Osteocyte (in vitro differentiated cells): ENCODE results near the gene ALK. TPM values are rescaled to one million over a fixed set of nuclear protein-coding genes. Genes with fewer than 3 reads are reported as not detected.

Source experiments
- DNase-seq: peaks from one replicate; pipeline ENCODE4 v3.0.0; 2021; ENCODE audit warnings: mixed read lengths; ENCODE audit not compliant: unreplicated experiment; ENCODE audit errors: extremely low spot score
- H3K27ac Mint-ChIP-seq: one replicate; pipeline ENCODE4 v1.8.0; 2021; ENCODE audit warnings: mild to moderate bottlenecking, mixed read lengths; ENCODE audit not compliant: unreplicated experiment
- H3K27me3 Mint-ChIP-seq: one replicate; pipeline ENCODE4 v1.8.0; 2021; ENCODE audit warnings: mixed read lengths; ENCODE audit not compliant: unreplicated experiment
- H3K36me3 Mint-ChIP-seq: one replicate; pipeline ENCODE4 v1.8.0; 2021; ENCODE audit warnings: mixed read lengths; ENCODE audit not compliant: unreplicated experiment
- H3K4me1 Mint-ChIP-seq: one replicate; pipeline ENCODE4 v1.8.0; 2021; ENCODE audit warnings: mixed read lengths; ENCODE audit not compliant: unreplicated experiment
- H3K4me3 Mint-ChIP-seq: one replicate; pipeline ENCODE4 v1.8.0; 2021; ENCODE audit warnings: mild to moderate bottlenecking, moderate library complexity, mixed read lengths; ENCODE audit not compliant: unreplicated experiment
- H3K9me3 Mint-ChIP-seq: one replicate; pipeline ENCODE4 v1.8.0; 2021; ENCODE audit warnings: mixed read lengths; ENCODE audit not compliant: unreplicated experiment
- total RNA-seq: library from RNA; stranded (reverse); gene quantifications from 2 replicates; pipeline ENCODE4 v1.2.1, GENCODE V29; 2021
- TF ChIP-seq, protein P1 (sequence below): fragments of 200-600 bp; sonication (generic); IDR thresholded peaks from 2 replicates; pipeline ENCODE4 v1.5.0; 2021; ENCODE audit warnings: antibody characterized with exemption, mild to moderate bottlenecking, moderate library complexity

The ALK gene
- total RNA-seq, 1 donor from 2014 or later = not detected

DNA sequence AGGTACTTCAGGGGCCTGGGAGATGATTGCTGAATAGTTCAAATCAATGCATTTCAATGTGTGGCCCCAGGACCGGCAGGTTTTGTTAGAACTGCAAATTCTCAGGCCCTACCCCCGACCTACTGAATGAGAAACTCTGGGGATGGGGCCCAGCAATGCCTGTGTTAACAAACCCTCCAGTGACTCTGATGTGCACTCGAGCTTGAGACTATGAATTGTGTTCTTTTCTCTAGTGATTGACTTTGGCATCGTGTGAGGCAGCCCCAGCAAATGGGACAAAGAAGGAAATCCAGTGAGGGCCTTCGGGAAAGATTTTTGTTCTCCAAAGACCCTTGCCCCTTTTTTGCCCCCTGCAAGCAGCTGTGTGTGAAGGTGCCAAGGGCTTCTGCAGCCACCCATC lies 22.4 kb downstream of the ALK start:
- Mint-ChIP-seq H3K9me3 (no peaks in the 10 kb centered on the region), H3K27me3 (peaks cover 2% of the 10 kb centered on the region), H3K4me1 (no peaks in the 10 kb centered on the region), H3K27ac (no peak overlapping the region), H3K4me3 (no peak overlapping the region), H3K36me3 (no peaks in the 10 kb centered on the region)
- DNase-seq = no peak
- TF ChIP-seq, protein P1, sequence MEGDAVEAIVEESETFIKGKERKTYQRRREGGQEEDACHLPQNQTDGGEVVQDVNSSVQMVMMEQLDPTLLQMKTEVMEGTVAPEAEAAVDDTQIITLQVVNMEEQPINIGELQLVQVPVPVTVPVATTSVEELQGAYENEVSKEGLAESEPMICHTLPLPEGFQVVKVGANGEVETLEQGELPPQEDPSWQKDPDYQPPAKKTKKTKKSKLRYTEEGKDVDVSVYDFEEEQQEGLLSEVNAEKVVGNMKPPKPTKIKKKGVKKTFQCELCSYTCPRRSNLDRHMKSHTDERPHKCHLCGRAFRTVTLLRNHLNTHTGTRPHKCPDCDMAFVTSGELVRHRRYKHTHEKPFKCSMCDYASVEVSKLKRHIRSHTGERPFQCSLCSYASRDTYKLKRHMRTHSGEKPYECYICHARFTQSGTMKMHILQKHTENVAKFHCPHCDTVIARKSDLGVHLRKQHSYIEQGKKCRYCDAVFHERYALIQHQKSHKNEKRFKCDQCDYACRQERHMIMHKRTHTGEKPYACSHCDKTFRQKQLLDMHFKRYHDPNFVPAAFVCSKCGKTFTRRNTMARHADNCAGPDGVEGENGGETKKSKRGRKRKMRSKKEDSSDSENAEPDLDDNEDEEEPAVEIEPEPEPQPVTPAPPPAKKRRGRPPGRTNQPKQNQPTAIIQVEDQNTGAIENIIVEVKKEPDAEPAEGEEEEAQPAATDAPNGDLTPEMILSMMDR = no peak

DNA sequence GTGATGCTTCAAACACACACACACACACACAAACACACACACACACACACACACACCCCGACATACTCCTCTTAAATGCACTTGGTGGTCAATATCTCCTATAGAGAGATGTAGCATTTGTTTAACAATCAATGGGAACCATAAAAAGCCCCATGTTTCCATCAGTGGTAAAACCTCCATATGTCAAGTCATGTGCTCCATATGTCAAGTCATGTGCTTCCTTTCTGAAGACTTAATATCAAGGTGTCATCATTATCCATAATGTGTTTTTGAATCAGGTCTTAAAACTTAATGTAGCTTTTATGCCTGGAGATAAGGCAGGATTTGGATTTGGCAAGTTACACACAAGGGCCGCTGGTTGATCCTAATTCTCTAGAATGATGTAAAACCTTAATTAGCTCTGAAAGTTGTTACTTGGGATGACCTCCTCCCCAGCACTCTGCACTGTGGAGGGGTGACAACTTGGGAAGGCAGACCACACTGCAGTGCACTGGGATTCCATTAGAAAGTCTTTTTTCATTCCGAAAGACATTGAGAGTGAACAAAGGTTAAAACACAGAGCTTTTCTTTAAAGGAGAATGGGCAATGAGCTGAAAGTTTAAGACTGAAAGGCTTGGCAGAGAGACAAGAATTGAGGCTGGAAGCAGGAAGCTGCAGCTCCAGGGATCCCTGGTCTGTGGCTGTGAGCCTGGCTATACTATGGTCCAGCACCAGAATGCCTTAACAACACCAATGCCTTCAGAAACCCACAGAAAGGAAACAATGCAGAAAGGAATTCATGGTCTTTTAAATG lies 26.4 kb downstream of the ALK start:
- H3K4me3 Mint-ChIP-seq = no peak overlapping the region
- no peaks in the 10 kb centered on the region for H3K4me1 Mint-ChIP-seq
- H3K27me3 Mint-ChIP-seq = peaks cover 2% of the 10 kb centered on the region
- no peaks in the 10 kb centered on the region for H3K36me3 Mint-ChIP-seq
- no peak overlapping the region for H3K27ac Mint-ChIP-seq
- no peak for DNase-seq
- H3K9me3 Mint-ChIP-seq = no peaks in the 10 kb centered on the region
- TF ChIP-seq, protein P1 = no peak

DNA sequence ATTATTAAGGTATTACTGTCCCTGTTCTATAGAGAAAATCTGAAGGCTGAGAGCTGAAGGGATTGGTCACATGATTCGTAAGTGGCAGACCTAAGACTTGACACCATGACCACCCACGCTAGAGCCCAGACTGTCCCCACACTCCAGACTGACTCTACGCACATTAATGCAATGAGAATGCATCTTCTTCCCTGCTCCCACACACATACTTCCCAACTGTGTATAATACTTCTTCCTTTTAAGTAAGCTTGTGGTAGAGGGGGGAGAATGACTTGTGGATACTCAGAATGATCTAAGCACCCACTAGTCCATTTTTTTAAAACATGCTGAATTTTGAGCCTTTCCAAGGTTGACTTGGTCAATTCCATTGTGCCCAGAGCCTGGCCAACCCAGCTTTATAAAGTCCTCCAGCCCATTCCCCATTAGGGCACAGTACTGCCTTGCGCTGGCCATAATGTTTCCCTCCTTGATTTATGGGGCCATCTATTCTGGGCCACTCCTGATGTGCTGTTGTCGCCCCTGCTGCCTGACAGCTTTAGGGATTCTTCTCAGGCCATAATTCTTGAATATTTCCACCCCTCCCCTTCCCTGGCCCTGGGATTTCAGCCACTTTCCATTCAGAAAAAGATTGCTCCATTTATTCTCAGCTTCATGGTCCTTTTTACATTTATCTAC lies 28.7 kb downstream of the ALK start:
- H3K4me3 Mint-ChIP-seq = no peak overlapping the region
- H3K27ac Mint-ChIP-seq = no peak overlapping the region
- H3K9me3 Mint-ChIP-seq = no peaks in the 10 kb centered on the region
- H3K4me1 Mint-ChIP-seq = no peaks in the 10 kb centered on the region
- TF ChIP-seq, protein P1 = no peak
- H3K27me3 Mint-ChIP-seq = peaks cover under 1% of the 10 kb centered on the region
- DNase-seq = no peak
- H3K36me3 Mint-ChIP-seq = no peaks in the 10 kb centered on the region

DNA sequence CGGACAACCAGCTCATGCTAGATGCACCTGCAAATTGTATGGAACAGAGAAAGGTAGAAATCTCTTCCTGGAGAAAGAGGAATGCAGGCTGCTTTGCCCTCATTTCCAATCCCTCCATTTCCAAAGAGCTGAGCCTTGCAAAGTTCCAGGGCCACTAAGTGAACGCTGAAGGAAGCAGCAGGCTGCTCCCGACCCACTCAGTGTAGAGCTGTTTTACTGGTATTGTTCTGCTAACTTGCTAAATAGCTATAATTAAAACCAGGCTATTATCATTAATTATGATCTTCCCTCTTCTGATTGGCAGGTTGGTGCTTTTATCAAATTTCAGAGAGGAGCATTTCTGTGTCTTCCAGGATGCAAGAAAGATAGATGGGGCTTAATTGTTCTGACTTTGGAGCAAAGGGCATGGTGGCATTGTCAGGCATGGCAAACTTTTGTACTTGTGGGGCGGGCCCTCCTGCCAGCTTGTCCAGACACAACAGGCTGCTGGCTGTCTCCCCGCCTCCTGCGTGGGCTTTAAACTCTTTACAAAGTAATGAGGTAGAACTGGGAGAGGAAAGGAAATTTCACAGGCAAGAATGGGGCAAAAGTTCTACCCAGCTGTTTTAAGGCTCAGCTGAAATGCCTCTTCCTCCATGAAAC lies 40.2 kb downstream of the ALK start:
- H3K4me3 Mint-ChIP-seq = no peak overlapping the region
- H3K9me3 Mint-ChIP-seq = peaks cover 8% of the 10 kb centered on the region
- TF ChIP-seq, protein P1 = no peak
- no peak for DNase-seq
- no peaks in the 10 kb centered on the region for H3K27me3 Mint-ChIP-seq
- H3K4me1 Mint-ChIP-seq = no peaks in the 10 kb centered on the region
- no peaks in the 10 kb centered on the region for H3K36me3 Mint-ChIP-seq
- no peak overlapping the region for H3K27ac Mint-ChIP-seq

DNA sequence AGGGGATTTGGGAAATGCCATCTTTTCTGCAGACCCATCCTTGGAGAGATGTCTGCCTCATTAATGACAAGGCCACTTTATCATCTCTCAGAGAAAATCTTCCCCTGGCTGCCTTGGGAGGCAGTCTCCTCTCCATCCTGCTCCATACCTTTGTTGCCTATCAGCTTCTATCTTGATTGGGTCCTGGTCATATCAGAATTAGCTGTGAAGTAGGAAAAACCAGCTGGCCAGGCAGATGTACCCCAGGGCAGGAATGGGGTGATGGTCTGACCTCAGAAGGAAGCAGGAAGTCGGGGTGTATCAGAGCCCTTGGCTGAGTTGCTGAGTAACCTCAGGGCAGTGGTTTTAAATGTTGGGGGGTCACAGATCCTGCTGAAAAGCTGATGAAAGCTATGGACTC lies 41.3 kb downstream of the ALK start:
- Mint-ChIP-seq H3K27ac (no peak overlapping the region), H3K36me3 (no peaks in the 10 kb centered on the region), H3K4me3 (no peak overlapping the region), H3K27me3 (no peaks in the 10 kb centered on the region), H3K9me3 (peaks cover 8% of the 10 kb centered on the region), H3K4me1 (no peaks in the 10 kb centered on the region)
- TF ChIP-seq, protein P1 = no peak
- no peak for DNase-seq
